GM19099 (cell line): ENCODE results near the gene HS3ST5.

Experiments used
- POLR2A ChIP-seq: IDR thresholded peaks from 3 replicates; pipeline ENCODE4 v1.6.1; 2011; ENCODE audit warnings: low read depth; ENCODE audit not compliant: insufficient read length; ENCODE audit errors: extremely low read depth

Gene HS3ST5, protein sequence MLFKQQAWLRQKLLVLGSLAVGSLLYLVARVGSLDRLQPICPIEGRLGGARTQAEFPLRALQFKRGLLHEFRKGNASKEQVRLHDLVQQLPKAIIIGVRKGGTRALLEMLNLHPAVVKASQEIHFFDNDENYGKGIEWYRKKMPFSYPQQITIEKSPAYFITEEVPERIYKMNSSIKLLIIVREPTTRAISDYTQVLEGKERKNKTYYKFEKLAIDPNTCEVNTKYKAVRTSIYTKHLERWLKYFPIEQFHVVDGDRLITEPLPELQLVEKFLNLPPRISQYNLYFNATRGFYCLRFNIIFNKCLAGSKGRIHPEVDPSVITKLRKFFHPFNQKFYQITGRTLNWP

DNA sequence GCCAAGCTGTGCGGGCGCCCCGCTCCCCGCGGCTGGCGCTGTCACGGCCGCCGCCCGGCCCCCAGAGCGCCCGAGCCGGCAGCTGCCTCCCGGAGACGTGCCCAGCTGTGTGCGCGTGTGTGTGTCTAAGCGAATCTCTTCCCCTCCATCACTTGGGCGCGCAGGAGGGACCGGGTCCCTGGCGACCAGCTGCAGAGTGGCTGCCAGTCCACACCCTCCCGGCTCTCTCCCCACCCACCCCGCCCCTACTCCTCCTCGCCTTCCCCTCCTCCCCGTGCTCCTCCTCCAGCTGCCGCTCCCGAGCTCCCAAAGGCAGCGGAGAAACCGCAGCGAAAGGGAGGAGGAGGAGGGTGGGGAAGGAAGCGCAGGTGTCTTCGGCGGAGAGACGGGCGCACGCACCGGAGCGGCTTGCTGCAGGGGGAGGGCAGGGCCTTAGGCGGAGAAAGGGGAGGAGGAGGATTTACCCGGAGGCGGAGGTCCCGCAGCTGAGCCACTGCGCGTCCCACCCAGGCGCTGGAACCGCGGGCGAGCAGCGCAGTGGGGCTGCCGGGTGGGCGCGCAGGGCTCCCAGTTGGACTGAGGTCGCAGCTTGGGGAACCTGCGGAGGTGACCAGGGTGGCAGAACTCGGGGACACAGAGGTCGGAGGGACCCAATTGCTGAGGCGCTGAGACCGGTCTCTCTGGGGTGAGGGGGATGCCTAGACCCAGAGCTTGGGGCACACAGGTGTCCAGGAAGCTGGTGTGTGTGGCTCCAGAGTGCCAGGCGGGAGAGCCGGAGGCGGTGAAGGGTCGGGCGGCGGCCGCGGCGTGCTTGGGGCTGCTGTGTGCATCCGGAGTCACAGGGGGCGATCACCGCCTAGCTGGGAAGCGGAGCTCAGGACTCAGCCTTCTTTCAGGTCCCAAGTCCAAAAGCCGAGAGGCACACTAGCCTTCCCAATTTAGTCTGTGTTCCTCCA lies at the start of gene HS3ST5:
Gene HS3ST5 (minus strand): TSS at position 198 of the 956 bp plus-strand sequence. CDS start 280,178 bp downstream, outside the sequence.
- no peak for TF ChIP-seq POLR2A

GRCh38 chr6:114390176-114390575 lies 47.4 kb upstream of the HS3ST5 start:
- TF ChIP-seq POLR2A = no peak

GRCh38 chr6:114389111-114389510 lies 46.3 kb upstream of the HS3ST5 start:
- TF ChIP-seq POLR2A = no peak

DNA sequence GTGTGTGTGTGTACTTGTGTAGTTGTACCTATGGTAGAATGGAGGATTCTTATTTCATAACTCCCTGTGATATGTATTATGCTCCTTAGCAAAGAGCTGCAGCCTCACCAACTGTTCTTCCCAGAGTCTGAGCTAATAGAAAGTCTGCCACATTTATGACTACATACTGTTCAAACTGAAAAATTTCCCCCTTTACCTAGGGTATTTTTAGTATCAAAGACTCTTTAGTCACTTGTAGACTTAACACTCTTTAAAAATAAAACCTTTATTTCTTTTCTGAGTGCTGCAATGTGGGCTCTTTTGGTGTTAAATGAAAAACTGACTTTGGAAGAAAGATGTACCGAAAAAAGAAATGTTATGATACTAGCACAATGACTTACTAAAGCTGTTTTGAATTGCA lies 39.6 kb upstream of the HS3ST5 start:
- TF ChIP-seq POLR2A = no peak

DNA sequence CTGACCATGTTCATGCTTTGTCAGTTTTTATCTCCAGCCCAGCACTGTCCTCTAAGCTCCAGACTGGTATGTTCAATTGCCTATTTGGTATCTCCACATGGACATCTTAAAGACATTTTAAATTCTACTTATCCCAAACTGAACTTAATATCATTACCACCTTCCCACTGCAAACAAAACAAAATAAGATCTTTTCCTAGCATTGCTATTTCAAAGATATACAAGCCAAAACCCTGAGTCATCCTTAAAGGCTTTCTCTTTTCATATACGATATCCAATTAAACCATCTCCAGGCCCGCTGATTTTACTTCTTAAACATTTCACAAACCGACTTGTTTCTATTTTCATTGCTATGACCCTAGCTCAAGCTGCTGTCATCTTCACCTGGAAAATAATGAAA lies 35.1 kb upstream of the HS3ST5 start:
- no peak for TF ChIP-seq POLR2A

DNA sequence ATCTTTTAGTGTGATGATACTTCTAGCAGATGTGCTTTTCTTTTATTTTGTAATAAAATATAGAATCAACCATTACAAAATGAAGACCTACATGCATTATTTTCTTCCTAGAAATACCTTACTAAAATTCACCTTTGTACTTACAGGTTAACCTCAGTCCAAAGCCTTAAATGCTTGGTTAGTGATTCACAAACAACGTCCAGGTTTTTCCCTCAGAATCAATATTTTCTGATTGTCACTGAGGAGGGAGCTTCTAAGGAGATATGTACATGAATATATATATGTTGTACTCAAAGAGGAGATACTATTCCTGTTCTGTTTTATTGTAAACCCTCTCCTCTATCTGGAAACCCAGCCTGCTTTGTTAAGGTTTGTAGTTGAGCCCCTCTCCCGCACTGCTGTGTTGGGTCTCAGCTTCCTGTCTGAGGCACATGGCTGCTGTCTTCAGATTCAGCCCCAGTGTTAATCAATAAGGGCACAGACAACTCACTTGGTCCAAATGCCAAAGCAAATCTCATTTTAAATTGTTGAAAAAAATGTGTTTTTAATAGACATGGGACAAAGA lies 33.9 kb upstream of the HS3ST5 start:
- no peak for TF ChIP-seq POLR2A

- no peak for TF ChIP-seq POLR2A
Observed at GRCh38 chr6:114375541-114376192, 32.8 kb upstream of the HS3ST5 start.

DNA sequence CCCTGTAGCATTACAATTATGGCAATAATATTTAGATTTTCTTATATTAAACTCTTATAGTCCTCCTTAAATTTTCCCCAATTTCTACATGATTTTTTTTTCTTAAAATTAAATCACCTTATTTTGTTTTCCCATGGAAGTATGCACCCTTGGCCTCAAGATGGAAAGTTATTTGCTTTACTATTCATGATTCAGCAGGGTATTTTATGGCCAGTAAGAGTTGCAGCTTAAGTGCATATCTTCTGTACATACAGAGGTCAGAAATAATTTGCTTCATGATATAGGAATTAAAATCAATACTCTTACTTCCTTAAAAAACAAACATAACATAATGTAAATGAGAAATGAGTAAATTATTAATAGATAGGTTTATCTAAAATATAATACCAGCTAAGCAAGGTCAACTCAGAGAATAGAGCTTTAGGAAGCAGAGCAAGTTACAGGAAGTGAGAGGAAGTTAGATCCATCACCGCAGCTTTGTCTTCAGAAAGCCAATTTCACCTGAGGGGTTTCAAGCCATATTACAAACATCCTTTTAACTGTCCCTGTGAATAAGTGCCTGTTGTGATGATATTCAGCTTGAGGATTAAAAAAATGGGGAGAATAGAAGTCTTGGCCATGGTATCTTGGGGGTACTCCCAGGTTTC lies 24.6 kb upstream of the HS3ST5 start:
- no peak for TF ChIP-seq POLR2A

DNA sequence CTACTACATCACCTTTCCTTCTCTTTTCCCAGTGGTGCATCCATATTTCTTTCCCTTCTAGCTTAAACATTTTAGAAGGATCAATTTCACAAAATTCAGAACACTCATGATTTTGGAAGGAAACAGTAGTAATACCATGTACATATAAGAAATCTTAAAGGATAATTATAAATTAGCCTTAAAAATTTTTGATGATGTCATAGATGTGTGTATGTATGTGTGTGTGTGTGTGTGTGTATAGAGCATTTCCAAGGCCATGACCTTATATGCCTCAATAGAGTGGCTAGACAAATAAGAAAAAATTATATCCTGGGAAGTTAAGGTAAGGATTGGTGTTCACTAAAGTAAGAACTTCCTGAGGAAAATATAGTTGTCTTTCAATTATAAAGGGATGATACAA lies 24.1 kb upstream of the HS3ST5 start:
- TF ChIP-seq POLR2A = no peak

DNA sequence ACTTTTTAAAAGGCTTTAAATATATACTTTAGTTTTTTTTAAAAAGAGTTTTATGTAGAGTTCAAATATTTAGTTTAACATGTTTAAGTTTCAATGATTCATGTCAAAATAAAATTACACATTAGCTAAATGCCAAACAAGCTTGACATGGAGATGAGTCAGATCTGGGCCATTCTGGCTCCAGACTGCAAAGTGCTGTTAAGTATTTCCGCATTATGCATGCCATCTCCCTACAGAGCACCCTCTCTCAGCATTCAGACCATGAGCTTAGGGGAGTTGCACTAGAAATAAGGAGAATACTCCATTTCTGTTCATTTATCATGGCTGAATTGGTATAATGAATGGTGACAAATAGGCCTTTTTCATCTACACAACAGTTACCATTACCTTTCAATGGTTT lies 21.5 kb upstream of the HS3ST5 start:
- TF ChIP-seq POLR2A = no peak

DNA sequence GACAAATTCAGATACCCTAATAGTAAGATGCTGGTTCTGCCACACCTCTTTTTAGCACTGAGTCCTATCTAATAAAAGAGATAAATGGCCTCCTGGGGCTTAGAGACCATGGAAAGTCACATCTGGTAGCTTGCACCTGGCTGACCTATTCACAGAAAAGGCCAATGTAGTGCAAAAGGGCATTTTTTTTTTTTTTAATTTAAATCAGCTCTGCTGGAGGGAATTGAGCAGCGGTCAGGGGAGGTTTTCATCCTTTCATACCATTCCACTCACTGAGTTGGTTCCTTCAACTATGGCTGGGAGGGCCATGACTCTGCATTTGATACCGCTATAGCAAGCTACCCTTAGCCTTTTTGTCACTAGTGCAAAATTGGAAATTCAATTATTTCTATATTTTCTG lies 20.1 kb upstream of the HS3ST5 start:
- TF ChIP-seq POLR2A = no peak

- no peak for TF ChIP-seq POLR2A
Observed at GRCh38 chr6:114362396-114362795, 19.6 kb upstream of the HS3ST5 start.

DNA sequence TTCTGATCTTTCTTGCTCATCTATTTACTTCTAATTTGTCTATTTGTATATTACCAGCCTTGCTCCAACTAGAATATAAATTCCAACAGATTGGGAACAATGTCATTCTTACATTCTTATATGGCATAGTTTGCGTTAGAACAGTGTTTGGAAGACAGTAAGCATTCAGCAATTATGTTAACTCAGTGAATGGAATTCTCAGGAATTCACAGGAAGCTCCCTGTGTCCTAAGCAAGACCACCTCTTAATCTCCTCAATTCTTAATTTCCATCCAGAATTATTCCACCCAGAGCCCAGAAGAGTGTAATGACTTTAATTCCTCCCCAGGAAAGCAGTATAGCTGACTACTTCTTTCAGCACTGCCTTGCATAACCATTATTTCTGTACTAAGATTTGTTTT lies 18.2 kb upstream of the HS3ST5 start:
- TF ChIP-seq POLR2A = no peak

GRCh38 chr6:114355300-114355699 lies 12.5 kb upstream of the HS3ST5 start:
- no peak for TF ChIP-seq POLR2A
